NB4 (cell line): Measurements from ENCODE around the gene EEPD1.

ENCODE experiments used
- DNase-seq: peaks from one replicate; pipeline ENCODE4 v3.0.0; 2010; ENCODE audit warnings: low read depth
- H3K4me3 ChIP-seq: one replicate; pipeline ENCODE4 v1.5.1; 2011; ENCODE audit warnings: mild to moderate bottlenecking, low read depth, low read length, moderate library complexity
- CTCF ChIP-seq: IDR thresholded peaks from one replicate; pipeline ENCODE4 v1.5.1; 2012; ENCODE audit warnings: low read depth, low read length
- MYC ChIP-seq: IDR thresholded peaks from 2 replicates; pipeline ENCODE4 v1.6.1; 2011; ENCODE audit warnings: low read depth, low read length
- POLR2A ChIP-seq: IDR thresholded peaks from 2 replicates; pipeline ENCODE4 v1.6.1; 2011; ENCODE audit warnings: mild to moderate bottlenecking; ENCODE audit not compliant: insufficient read length; ENCODE audit errors: extremely low read depth
- TF ChIP-seq, protein P1 (sequence below): IDR thresholded peaks from 2 replicates; pipeline ENCODE4 v1.6.1; 2011; ENCODE audit warnings: low read depth, low read length

Gene EEPD1

GRCh38 chr7:36299223-36299774, 146.2 kb downstream of the EEPD1 start:
- DNase-seq, result no peak
- H3K4me3 ChIP-seq, result no peak overlapping the region
- TF ChIP-seq, protein P1, sequence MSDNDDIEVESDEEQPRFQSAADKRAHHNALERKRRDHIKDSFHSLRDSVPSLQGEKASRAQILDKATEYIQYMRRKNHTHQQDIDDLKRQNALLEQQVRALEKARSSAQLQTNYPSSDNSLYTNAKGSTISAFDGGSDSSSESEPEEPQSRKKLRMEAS, result no peak
- TF ChIP-seq POLR2A (no peak), MYC (no peak), CTCF (no peak)

DNA sequence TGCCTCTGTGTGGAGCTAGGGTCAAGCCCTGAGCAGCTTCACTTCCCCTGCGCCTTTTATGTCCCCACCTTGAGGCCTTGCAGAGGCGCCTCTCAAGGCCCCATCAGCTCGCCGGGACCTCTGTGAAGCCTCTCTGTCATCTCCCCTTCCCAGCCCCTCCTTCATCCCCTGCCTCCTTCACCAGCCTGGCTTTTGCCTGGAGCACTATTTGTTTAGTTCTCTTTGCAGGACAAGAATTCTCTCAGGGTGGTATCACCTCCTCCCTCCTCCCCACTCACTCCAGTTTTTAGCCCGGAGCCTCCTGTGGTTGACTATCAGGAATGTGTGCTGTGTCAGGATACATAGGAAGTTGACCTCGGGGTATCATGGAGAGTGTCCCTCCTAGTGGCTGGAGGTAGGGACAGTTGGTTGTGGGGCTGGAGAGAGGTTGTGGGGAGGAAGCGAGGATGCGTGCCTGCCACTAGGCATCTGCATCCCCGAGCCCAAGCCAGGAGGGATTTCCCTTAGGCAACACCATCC, 146.8 kb downstream of the EEPD1 start:
- no peak for TF ChIP-seq MYC
- TF ChIP-seq, protein P1, result no peak
- no peak for TF ChIP-seq CTCF
- TF ChIP-seq POLR2A, result no peak
- no peak overlapping the region for H3K4me3 ChIP-seq
- DNase-seq, result no peak

DNA sequence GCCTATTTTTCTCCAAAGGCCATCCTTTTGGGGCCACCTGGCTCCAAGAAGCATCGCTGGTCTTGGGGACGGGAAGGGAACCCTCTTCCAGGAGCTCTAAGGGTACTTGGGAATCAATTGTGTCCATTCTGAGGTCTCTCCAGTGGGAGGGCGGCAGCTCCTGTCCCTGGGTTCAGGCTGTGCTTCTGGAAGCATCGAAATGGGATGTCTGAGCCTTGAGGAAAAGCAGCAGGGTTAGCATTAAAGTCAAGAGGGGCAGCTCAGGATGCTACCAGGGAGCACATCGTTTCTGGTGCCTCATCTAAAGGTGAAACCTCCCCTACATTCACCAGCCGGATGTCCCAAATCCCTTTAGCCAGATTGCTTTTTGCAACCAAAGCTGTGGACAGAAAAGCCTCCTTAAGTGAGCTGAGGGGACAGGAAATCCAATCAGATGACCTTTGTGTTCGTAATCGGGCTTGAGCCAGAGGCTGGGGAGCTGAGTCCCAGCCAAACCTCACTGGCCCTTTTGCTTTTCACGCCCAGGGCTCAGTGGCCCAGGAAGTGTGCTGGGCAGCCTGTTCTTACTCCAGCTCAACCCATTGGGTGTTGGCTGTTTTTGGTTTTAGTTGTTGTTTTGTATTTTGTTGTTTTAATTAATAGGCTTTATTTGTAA, 147.8 kb downstream of the EEPD1 start:
- no peak for DNase-seq
- no peak overlapping the region for H3K4me3 ChIP-seq
- TF ChIP-seq, protein P1, result no peak

DNA sequence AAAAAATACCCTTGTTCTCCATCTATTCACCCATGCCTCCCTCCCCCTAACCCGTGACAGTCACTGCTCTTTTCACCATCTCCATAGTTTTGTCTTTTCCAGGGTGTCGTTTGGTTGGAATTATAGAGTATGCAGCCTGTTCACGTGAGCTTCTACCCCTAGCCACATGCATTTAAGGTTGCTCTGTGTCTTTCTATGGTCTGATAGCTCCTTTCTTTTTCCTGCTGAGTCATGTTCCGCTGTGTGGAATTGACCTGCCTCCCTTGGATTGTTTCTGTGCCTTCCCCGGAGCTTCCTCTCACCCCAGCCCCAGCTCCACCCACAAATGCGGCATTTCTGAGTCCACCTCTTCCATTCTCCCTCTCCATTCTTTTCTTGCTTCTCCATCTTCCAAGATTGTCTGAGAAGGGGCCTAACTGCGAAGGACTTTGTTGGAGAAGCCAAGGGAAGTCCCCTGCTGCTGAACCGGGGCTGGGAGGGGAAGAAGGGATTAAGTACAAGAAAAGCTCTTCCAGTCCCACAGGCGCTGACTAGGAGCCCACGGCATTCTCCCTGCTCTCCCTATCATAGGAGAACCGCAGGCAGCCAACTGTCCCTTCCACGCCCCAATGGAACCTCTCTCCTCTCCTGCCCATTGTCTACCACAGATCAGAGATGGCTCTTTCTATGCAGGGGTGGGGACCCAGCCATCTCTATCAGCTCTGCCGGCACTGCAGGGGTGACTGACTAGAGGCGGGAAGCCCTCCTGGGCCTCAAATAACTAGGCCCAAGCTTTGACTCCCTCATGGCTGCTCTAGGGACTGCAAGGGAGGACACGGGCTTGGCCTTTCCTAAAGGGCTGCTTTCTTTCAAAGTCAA, 149.1 kb downstream of the EEPD1 start:
- TF ChIP-seq POLR2A (no peak), MYC (no peak), CTCF (no peak)
- TF ChIP-seq, protein P1, result no peak
- H3K4me3 ChIP-seq, result no peak overlapping the region
- DNase-seq, result no peak

GRCh38 chr7:36303202-36304098, 150.4 kb downstream of the EEPD1 start:
- H3K4me3 ChIP-seq, result no peak overlapping the region
- no peak for DNase-seq
- TF ChIP-seq CTCF, result no peak
- TF ChIP-seq MYC, result no peak
- TF ChIP-seq, protein P1, result no peak
- TF ChIP-seq POLR2A, result no peak
